Omental fat pad (tissue), 4 donors: ENCODE data around the gene PSMD8. TPM values are rescaled to one million over a fixed set of nuclear protein-coding genes. Genes with fewer than 3 reads are reported as not detected.

Experiments
- ATAC-seq: fragments of 150-250 bp; one replicate; pipeline ENCODE4 v1.9.1; 2016; ENCODE audit warnings: mild to moderate bottlenecking, moderate library complexity; ENCODE audit not compliant: low FRiP score
- DNase-seq: peaks from one replicate; pipeline ENCODE4 v3.0.0-alpha.2; 2019; ENCODE audit warnings: low spot score
- total RNA-seq, 4 donors: library from RNA; depleted of rRNA; stranded (reverse); fragments of >200 nt; gene quantifications; one replicate each; pipeline ENCODE4 v1.1.0, GENCODE V29; 2016
- TF ChIP-seq, protein P1 (sequence below), 3 donors: fragments of 450-650 bp; IDR thresholded peaks; one replicate each; pipeline ENCODE4 v1.5.1; 2016 to 2017; ENCODE audit warnings: antibody characterized with exemption in 3 of 3, mild to moderate bottlenecking in 3 of 3, moderate library complexity in 2 of 3

The PSMD8 gene
- total RNA-seq, 4 donors from 2014 or later = 177 to 505 (median 425) TPM

DNA sequence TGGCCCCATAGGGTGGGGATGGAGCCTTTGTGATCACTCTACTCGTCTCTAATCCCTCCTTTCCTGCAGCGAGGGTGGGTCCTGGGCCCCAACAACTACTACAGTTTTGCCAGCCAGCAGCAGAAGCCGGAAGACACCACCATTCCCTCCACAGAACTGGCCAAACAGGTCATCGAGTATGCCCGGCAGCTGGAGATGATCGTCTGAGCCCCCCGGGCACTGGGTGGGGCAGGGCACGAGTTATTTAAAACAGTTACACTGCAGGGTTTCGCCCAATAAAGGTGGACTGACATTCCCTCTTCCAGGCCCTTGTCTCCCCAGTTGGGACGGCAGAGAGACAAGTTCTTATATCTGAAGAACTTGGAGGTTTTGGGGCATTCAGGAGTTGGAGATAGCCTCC, 8.8 kb downstream of the PSMD8 start:
- ATAC-seq (no peak), DNase-seq (no peak)
- TF ChIP-seq, protein P1, sequence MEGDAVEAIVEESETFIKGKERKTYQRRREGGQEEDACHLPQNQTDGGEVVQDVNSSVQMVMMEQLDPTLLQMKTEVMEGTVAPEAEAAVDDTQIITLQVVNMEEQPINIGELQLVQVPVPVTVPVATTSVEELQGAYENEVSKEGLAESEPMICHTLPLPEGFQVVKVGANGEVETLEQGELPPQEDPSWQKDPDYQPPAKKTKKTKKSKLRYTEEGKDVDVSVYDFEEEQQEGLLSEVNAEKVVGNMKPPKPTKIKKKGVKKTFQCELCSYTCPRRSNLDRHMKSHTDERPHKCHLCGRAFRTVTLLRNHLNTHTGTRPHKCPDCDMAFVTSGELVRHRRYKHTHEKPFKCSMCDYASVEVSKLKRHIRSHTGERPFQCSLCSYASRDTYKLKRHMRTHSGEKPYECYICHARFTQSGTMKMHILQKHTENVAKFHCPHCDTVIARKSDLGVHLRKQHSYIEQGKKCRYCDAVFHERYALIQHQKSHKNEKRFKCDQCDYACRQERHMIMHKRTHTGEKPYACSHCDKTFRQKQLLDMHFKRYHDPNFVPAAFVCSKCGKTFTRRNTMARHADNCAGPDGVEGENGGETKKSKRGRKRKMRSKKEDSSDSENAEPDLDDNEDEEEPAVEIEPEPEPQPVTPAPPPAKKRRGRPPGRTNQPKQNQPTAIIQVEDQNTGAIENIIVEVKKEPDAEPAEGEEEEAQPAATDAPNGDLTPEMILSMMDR (IDR thresholded peaks at IDR 0.05) = no peak

DNA sequence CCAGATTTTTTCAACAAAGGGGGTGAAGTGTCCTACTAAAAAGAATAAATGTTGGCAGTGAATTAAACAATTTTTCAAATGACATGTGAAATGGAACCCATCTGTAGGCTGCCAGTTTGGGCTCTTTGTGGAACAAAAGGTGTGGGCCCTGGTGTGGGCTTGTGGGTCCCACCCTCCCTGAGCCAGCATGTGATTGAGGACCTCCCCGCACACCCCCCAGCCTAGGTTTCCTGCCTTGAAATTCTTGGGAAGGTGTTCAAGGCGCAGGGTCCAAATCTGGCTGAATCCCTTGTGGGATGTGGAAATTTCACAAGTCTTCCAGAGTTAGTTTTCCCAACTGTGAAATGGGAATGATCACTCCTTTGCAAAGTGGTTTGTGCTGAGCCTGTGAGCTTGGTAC, 9.4 kb downstream of the PSMD8 start:
- TF ChIP-seq, protein P1 (IDR thresholded peaks at IDR 0.05) = no peak
- DNase-seq (no peak), ATAC-seq (no peak)

DNA sequence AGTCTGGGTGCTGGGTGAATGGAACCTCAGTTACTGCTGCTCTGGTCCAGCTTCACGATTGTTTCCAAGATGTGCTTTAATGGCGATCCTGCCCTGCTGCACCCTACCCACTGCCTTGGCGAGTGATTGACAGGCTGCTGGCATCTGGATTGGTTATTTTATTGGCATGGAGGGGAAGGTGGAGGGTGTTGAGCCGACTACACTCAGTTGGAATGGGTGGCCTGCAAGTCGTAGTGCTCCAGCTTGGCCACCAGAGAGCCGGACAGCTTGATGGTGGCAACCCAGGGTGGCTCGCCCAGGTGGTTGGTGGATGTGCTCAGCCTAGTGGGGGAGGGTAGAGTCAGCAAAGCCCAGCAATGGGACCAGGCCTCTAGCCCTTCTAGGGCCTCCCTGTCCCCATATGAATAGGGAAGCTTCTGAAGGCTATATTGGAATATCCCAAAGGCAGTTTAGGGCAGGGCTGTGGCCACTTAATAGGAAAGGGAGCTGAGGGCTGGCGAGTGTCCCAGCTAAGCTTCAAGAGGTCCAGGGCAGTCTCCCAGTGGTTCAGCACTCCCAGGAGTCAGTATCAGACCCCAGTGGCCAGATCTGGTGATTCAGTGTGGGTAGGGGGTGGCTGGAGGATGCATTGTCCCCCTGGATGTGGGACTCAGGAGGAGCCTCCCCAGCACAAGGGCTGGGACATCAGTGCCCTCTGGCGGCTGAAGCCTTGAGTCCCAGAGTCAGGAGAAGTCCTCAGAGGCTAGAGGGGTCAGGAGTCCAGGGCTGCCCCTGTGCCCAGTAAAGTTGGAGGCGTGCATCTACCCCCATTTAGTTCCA, 10.0 kb downstream of the PSMD8 start:
- TF ChIP-seq, protein P1 (IDR thresholded peaks at IDR 0.05) = no peak
- ATAC-seq (no peak), DNase-seq (no peak)

DNA sequence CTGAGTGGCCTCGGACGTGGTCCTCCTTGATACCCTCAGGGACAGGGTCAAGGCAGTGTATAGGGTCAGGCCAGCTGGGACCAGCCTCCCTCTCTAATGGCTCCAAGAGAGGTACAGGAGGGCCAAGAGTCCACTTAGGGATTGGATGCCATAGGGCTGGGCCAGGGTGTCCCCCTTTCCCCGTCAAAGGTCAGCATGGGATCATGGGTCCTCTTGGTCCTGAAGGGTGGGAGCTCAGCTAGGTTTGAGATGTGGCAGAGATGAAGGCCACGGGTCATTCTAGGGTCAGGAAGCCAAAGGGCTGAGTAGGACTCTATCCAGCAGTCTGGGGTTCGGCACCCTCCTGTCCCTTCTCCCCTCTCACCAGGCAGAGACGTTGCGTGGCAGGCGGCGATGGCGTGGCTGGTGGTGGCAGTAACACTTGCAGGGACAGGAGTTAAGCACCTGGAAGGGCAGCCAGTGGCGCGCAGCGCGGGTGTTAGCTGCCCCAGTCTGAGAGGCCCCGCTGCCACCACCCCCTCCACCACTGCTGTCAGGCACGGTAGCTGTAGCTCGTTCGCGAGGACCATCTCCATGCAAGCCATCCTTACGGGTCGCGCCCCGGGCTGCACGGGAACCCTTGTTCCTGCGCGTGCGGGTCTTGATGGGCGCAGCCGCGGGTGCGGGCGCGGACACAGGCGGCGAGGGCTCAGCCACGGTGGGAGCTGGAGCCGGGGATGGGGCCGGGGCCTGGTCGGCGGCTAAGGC, 10.9 kb downstream of the PSMD8 start:
- TF ChIP-seq, protein P1 (IDR thresholded peaks at IDR 0.05) = no peak
- no peak for DNase-seq
- ATAC-seq = no peak

DNA sequence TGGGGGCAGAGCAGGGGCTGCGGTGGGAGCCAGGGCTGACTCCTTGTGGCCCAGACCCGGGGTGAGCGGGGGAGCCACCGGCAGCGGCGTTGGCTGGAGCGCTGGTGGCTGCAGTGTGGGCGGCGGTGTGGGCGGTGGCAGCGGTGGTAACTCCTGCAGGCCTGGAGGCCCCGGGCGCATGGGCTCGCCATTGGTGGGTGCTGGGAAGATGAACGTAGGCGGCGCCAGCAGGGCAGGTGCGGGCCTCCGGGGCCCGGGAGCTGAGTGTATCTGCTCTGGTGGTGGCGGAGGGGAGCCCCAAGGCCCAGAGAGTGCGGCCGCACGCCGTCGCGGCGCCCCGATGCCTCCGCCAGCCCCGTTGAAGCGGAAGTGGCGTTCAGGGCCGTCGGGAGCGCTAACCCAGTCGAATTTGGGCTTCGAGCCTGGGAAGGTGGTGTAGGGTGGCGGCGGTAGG, 11.5 kb downstream of the PSMD8 start:
- ATAC-seq (no peak), DNase-seq (no peak)
- TF ChIP-seq, protein P1 (IDR thresholded peaks at IDR 0.05) = no peak

DNA sequence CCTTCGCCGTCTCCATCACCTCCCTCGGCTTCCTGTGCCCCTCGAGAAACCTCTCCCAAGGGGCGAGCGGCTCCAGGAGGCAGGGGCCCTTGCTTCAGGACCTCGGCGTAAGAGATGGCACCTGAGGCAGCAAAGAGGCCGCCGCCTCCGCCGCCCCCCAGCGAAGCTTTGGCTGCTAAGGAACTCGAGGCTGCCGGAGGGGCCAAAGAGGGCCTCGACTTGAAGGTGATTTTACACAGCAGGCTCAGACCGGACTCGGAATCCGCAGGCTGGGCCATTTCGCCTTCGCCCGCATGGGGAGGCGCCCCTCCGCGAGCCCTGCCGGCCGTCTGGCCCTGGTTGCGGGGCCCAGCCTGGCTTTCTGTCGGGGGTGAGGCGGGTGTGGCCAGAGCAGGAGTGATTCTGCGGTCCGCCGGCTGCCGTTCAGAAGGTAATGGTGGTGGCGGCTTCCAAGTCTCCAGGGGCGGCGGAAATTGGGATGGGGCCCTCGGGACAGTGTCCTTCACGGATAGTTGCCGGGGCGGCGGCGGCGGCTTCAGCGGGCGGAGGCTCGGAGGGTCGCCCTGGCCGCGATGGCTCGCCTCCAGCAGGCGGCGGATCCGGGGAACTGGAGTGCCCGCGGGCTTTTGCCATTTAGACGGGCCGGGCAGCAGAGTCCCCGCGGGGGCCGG, 12.1 kb downstream of the PSMD8 start:
- no peak for ATAC-seq
- TF ChIP-seq, protein P1 (IDR thresholded peaks at IDR 0.05) = no peak
- no peak for DNase-seq
